CD1c-positive myeloid dendritic cell (primary cell): Measurements from ENCODE around the gene PCNX1.
"Not testable (repeated sequence)": the region's sequence is repeated elsewhere in the genome, so short reads cannot be mapped to it uniquely, and the experiment has no call there.

Experiments used
- DNase-seq: peaks from one replicate; pipeline ENCODE4 v3.0.0-alpha.2; 2016; ENCODE audit errors: extremely low spot score

The PCNX1 gene

DNA sequence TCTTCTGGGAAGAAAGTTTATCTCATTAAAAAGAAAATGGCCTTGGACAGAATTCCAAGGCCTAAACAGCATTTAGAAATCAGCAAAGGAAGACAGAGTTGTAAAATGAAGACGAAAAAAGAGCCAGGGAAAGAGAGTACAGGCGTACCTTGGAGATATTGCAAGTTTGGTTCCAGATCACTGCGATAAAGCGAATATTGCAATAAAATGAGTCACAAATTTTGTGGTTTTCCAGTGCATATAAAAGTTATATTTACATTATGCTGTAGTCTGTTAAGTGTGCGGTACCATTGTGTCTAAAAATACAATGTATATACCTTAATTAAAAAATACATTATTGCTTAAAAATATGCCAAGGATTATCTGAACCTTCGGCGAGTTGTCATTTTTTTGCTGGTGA is 9.0 kb downstream of the PCNX1 start:
- no peak for DNase-seq

DNA sequence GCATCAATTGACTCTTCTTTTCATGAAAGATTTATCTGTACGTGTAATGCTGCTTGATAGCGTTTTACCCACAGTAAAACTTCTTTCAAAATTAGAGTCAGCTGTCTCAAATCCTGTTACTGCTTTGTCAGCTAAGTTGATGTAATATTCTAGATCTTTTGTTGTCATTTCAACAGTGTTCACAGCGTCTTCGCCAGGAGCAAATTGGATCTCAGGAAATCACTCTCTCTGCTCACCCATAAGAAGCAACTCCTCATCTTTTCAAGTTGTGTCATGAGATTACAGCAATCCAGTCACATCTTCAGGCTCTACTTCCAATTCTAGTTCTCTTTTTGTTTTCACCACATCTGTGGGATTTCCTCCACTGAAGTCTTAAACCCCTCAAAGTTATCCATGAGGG is 9.5 kb downstream of the PCNX1 start:
- DNase-seq, result no peak

DNA sequence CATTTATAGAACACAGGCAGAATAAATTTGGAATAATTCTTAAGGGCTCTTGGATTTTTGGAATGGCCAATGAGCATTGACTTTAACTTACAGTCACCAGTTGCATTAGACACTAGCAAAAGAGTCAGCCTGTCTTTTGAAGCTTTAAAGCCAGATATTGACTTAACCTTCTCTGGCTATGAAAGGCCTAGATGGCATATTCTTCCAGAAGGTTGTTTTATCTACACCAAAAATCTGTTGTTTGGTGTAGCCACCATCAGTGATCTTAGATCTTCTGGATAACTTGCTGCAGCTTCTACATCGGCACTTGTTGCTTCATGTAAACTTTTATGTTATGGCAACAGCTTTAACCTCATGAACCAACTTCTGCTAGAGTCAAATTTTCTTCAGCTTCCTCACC is 10.4 kb downstream of the PCNX1 start:
- no peak for DNase-seq

DNA sequence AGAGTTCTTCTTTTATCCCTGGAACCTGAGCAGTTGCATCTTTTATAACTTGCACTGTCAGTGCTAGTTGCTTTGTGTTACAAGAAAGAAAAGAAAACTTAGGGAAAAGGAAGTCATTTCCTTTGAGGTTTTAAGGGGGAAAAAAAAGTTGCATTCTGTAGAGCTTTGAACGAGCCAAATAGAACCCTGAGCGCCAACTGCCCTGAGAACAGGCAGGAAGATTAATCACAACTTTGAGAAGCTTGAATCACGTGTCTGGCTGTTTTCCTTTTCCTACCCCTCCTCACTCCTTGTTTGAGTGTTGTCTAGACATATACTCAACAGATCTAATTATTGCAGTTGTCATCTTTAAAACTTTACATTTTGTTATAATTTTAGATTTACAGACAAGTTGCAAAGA is 12.5 kb downstream of the PCNX1 start:
- DNase-seq, result no peak

DNA sequence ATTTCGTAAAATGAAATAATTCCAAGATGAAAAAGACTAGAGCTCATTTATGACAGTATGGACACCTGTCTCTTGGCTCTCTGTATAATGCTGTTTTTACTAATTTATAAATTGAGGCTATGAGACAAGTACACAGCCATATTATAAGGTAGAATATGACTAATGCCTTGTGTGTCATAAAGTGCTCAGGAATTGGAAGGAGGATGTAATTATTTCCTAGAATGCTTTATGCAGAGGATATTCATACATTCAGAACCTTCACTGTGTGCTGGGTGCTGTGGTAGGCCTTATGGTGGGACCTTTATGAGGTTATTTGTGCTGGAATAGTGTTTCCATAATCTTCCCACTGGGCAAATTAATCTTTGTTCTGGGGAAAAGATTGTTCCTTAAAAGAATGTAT is 13.3 kb downstream of the PCNX1 start:
- DNase-seq, result no peak

DNA sequence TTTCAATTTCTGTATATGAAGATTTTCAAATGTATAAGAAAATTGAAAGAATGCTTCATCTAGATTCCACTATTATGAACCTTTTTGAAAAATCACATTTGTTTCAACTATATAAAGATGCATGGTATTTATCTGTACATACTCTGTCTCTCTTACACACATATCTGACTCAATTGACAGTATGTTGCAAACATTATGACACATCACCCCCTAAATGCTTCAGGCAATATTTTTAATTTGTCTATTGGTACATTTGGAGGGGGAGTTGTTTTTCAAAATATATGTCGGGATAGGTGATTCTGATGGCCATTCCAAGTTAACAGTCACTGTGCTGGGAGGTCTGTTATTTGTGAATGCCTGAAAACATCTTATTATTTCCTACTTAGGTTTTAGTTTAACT is 14.4 kb downstream of the PCNX1 start:
- DNase-seq, result no peak

DNA sequence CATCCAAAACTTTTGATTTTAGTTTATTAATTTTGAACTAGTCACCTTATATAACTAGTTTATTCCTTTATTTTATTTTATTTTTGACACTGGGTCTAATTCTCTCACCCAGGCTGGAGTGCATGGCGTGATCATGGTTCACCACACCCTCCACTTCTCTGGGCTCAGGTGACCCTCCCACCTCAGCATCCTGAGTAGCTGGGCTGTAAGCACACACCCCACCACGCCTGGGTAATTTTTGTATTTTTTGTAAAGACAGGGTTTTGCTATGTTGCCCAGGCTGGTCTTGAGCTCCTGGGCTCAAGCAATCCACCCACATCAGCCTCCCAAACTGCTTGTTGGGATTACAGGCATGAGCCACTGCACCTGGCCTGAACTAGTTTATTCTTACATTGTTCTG is 17.3 kb downstream of the PCNX1 start:
- DNase-seq, result no peak

DNA sequence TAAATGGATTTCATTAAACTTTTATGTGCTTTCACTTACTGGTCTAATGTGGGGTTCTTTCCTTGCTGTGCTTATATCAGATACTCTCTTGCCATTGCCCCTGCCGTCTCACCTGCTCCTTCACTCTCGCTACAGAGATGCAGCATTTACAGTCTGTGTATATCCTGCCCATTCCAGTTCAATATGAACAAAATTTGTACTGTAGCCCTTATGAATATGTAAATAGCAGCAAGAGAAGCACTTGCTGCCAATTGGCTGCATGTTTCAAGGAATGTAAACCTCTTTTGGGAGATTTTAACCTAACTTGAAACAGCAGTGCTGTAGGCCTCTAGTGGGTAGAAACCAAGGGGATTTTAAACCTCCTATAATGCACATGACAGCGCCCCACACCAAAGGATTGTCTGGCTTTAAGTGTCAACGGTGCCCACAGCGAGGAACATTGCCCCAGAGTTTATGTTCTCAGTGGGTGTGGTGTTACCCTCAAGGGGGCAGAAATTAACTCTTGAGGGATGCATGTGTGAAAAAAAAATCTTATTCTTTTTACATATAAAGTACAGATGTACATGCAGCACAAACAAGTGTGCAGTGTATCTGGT is 19.1 kb downstream of the PCNX1 start:
- DNase-seq, result no peak

DNA sequence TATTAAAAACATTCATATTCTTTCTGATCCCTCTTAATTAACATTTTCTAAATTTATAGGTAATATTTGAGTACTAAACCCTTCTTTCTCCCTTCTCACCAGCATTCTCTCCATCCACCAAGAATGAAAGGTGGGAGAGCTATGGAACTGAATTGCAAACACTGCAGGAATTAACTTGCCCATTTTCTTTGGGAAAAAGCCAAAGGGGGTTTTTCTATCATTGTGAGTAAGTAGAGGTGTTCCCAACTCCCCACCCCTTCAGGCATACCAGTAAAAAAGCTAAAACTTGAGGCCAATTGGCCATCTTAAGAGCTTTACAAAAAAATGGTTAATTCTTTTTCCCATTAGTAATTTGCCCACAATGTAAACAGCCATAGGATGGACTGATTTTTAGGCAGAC is 23.7 kb downstream of the PCNX1 start:
- no peak for DNase-seq

DNA sequence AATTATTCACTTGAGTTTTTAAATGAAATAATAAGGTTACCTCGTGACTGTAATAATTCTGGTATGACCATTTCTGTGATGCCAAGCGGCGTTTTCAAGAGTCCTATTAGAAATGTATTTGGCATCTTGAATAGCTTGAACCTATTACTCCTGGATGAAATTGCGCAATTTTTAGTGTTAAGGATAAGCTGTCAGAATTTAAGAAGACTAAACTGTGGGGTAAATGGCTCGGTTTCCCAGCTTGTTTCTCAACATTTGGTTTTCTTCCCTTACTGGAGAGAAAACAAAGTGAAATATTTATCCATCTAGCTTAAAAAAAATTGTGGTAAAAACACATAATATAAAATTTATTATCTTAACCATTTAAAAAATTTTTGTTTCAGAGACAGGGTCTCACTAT is 26.8 kb downstream of the PCNX1 start:
- DNase-seq, result no peak

DNA sequence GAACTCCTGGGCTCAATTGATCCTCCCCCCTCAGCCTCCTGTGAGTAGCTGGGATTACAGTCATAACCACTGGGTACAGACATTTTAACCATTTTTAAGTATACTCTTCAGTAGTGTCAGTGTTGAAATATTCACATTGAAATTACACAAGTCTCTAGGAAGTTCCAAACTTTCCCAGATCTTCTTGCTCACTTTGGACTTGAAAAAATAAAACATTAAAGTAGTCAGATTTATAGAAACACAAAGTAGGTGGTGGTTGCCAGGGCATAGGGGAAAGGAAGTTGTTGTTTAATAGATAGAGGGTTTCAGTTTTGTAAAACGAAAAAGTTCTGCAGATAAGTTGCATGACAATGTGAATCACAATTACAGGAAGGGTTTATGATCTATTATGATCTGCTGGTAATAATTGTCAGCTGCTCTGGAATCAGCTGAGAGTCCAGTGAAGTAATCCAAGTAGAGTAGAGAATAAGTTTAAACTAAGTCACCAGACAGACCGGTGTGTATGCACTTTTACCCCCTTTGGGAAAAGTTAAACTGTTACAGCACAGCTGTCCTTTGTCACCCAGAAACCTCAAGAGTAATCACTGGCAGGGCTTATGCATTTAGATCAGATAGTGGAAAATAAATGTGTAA is 27.4 kb downstream of the PCNX1 start:
- DNase-seq, result no peak

DNA sequence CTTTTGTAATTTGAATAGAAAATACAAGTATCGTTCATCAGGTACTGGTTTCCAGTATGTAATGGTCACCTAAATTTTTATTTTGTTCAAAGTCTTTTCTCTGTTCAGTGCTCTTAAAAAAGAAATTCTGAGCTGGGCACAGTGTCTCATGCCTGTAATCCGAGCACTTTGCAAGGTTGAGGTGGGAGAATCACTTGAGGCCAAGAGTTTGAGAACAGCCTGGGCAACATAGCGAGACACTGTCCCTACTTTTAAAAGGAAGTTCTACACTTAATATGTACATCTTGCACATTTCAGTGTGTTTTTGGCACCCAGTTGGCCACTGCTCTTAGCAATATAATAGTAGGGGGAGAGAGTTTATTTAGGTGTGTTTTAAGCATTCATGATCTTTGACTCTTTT is 27.9 kb downstream of the PCNX1 start:
- no peak for DNase-seq

DNA sequence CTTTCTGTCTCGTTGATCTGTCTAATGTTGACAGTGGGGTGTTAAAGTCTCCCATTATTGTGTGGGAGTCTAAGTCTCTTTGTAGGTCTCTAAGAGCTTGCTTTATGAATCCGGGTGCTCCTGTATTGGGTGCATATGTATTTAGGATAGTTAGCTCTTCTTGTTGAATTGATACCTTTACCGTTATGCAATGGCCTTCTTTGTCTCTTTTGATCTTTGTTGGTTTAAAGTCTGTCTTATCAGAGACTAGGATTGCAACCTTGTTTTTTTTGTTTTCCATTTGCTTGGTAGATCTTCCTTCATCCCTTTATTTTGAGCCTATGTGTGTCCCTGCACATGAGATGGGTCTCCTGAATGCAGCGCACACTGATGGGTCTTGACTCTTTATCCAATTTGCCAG is 32.4 kb downstream of the PCNX1 start:
- not testable (repeated sequence) for DNase-seq

DNA sequence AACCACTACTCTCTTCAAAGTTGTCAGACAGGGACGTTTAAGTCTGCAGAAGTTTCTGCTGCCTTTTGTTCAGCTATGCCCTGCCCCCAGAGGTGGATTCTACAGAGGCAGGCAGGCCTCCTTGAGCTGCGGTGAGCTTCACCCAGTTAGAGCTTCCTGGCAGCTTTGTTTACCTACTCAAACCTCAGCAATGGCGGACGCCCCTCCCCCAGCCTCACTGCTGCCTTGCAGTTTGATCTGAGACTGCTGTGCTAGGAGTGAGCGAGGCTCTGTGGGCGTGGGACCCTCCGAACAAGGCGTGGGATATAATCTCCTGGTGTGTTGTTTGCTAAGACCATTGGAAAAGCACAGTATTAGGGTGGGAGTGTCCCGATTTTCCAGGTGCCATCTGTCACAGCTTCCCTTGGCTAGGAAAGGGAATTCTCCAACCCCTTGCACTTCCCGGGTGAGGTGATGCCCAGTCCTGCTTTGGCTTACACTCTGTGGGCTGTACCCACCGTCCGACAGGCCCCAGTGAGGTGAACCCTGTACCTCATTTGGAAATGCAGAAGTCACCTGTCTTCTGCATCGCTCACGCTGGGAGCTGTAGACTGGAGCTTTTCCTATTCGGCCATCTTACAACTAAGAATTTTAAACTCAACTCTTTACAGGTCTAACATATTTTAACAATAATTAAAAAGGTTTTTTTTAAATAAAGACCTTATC is 34.5 kb downstream of the PCNX1 start:
- DNase-seq, result not testable (repeated sequence)

DNA sequence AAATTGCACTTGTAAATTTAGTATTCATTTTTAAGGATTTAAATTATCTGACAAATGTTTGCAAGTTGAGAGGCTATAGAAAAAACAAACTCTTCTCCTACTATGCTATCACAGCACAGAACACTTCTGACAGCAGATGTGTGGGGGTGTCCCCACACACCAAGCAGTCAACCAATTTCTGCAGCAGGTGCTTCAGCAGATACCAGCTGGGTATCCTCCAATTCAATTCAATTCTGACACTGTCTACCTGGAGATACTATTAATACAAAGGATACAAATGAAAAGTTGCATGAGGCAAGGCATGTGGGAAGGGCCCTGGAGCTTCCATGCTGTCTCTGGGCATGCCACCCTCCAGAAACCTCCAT is 35.1 kb downstream of the PCNX1 start:
- no peak for DNase-seq

DNA sequence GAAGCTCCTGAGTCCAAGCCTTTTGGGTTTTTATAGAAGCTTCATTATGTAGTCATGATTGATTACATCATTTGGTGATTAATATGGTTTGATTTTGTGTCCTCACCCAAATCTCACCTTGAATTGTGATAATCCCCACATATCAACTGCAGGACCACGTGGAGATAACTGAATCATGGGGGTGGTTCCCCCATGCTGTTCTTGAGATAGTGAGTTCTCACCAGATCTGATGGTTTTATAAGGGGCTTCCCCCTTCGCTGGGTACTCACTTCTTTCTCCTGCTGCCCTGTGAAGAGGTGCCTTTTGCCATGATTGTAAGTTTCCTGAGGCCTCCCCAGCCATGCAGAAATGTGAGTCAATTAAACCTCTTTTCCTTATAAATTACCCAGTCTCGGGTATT is 35.5 kb downstream of the PCNX1 start:
- DNase-seq, result not testable (repeated sequence)

DNA sequence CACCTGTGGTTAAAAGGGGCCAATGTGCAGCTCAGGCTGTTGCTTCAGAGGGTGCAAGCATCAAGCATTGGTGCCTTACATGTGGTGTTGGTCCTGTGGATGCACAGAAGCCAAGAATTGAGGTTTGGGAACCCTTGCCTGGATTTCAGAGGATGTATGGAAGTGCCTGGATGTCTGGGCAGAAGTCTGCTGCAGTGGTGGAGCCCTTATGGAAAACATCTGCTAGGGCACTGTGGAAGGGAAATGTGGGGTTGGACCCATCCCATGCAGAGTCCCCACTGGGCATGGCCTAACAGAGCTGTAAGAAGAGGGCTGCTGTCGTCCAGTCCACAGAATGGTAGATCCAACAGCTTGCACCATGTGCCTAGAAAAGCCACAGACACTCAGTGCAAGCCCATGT is 36.6 kb downstream of the PCNX1 start:
- no peak for DNase-seq

DNA sequence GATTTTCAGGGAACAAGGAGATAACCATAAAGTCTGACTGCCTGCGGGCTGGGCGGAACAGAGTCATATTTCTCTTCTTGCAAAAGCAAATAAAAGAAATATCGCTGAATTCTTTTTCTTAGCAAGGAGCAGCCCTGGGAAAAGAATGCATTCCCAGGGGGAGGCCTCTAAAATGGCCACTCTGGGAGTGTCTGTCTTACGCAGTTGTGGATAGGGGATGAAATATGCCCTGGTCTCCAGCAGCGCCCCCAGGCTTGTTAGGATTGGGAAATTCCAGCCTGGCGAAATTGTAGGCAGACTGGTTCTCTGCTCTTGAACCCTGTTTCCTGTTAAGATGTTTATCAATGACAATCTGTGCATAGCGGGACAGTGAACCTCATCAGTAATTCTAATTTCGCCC is 40.5 kb downstream of the PCNX1 start:
- DNase-seq, result no peak

DNA sequence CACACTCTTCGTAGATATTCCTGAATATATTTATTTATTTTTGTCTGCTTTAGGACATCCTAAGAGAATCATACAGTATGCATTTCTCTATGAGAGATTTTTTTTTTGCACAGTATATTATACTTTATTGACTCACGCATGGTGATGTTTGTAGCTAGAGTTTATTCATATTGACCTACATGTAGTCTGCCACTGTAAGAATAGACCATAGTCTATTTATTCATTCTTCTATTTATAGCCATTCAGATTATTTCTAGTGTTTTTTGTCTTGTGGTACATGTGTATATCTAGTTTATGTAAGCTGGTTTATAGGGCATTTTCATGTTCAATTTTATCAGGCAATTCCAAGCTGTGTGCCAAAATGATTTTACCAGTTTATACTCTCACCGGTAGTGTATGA is 45.2 kb downstream of the PCNX1 start:
- no peak for DNase-seq

DNA sequence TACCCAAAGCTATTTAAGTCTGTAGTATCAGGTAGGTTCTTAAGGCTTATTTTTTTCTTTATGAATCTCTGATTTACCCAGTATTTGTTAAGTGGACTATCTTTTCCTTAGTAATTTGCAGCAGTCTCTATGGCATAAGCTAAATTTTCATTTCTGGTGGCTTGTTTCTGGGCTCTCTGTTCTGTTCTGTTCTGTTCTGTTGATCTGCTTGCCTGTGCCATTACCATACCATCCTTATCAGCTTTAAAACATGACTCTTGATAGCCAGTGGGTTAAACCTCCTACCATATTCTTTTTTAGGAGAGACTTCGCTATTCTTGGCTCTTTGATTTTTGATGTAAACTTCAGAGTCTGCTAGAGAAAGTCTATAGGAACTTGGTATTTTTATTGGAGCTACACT is 46.8 kb downstream of the PCNX1 start:
- DNase-seq, result no peak

DNA sequence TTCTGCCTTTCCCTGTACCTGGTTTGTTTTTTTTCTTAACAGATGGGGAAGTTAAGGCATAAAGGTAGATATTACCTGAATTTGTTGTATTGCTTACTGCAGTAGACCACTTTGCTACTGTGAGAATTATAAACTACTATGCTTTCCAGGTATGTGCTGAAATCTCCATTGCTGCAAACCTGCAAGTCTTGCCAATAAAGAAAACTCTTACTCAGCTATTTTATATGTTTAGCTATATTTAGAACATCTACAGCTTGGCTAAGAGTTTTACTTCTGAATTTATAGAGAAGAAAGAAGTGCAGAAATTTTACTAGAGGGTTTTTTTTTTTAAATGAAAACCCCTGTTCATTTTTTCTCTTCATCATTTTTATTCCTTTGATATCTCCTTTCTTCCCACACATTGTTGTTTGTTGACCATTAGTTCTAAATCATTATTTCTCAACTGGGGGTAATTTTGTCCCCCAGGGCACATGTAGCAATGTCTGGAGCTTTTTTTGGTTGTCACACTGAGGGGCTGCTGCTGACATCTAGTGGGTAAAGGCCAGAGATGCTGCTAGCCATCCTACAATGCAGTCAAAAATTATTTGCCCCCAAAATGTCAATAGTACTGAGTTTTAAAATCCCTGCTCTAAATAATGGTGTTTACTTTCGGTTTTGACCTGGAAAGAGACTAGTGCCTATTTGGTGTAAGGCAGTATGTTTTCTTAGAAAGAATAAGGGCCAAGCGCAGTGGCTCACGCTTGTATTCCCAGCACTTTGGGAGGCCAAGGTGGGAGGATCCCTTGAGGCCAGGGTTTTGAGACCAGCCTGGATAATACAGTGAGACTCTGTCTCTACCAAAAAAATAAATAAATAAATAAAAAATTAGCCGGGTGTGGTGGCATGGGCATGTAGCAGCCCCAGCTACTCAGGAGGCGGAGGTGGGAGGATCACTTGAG is 48.6 kb downstream of the PCNX1 start:
- DNase-seq, result peak; percentile 38

DNA sequence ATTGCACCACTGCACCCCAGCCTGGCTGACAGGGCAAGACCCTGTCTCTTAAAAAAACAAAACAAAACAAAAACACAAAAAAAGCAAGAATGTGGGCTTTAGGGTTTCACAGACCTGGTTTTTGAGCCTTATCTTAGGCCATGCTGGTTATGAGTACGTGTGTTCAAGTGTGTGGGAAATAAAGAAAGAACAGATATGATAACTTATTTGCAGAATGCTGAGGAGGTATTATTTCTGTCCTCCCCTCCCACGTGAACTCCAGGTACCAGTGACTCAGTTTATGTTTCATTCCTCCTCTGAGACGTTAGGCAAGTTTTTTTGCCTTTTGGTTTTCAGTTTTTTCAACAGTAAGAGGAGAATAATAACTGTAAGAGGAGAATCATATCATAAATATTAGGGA is 49.3 kb downstream of the PCNX1 start:
- no peak for DNase-seq

DNA sequence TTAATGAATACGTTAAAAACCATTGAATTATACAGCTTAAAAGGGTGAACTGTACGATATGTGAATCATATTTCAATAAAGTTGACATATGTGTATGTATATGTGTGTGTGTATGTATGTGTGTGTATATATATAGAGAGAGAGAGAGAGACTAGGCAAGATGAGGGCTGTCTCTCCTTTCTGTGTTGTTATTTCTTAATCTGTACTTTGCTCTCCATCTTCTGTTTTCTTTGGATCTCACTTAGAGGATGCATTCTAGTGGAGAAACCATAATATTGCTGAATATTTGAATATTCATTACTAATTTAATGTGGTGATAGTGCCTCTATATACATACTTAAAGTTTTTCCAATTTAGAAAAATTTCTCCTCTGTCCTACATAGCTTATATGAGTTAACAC is 50.5 kb downstream of the PCNX1 start:
- DNase-seq, result no peak
